ENCODE data around the gene AFAP1L2.

AFAP1L2 gene

GRCh38 chr10:114329634-114330365 lies 74.5 kb downstream of the AFAP1L2 start:
- no peak for TF ChIP-seq CTCF (IDR thresholded peaks at IDR 0.05)
- DNase-seq (ENCODE audit: low spot score), result no peak
- H3K4me3 ChIP-seq, result no peak overlapping the region
- H3K27ac ChIP-seq, result no peak overlapping the region

GRCh38 chr10:114328874-114329273 lies 75.4 kb downstream of the AFAP1L2 start:
- no peak overlapping the region for H3K27ac ChIP-seq
- no peak for TF ChIP-seq CTCF (IDR thresholded peaks at IDR 0.05)
- H3K4me3 ChIP-seq, result no peak overlapping the region
- DNase-seq (ENCODE audit: low spot score), result no peak

GRCh38 chr10:114328441-114328812 lies 75.9 kb downstream of the AFAP1L2 start:
- H3K4me3 ChIP-seq, result no peak overlapping the region
- no peak for TF ChIP-seq CTCF (IDR thresholded peaks at IDR 0.05)
- DNase-seq (ENCODE audit: low spot score), result no peak
- H3K27ac ChIP-seq, result no peak overlapping the region

- DNase-seq (ENCODE audit: low spot score), result no peak
- Histone ChIP-seq H3K27ac (no peak overlapping the region), H3K4me3 (no peak overlapping the region)
- TF ChIP-seq CTCF (IDR thresholded peaks at IDR 0.05), result no peak
Observed at GRCh38 chr10:114327537-114328440, 76.5 kb downstream of the AFAP1L2 start.

- TF ChIP-seq CTCF (IDR thresholded peaks at IDR 0.05), result no peak
- Histone ChIP-seq H3K27ac (no peak overlapping the region), H3K4me3 (no peak overlapping the region)
- no peak for DNase-seq (ENCODE audit: low spot score)
Observed at GRCh38 chr10:114326795-114327194, 77.5 kb downstream of the AFAP1L2 start.

GRCh38 chr10:114323023-114323422 lies 81.3 kb downstream of the AFAP1L2 start:
- no peak for TF ChIP-seq CTCF (IDR thresholded peaks at IDR 0.05)
- H3K4me3 ChIP-seq, result no peak overlapping the region
- H3K27ac ChIP-seq, result no peak overlapping the region
- no peak for DNase-seq (ENCODE audit: low spot score)
